H9 (cell line): ENCODE data around the gene AKIRIN2. TPM values are rescaled to one million over a fixed set of nuclear protein-coding genes. Genes with fewer than 3 reads are reported as not detected.

Experiments used
- DNase-seq: peaks from one replicate; pipeline ENCODE4 v3.0.0-alpha.2; 2017
- H2AFZ ChIP-seq: one replicate; pipeline ENCODE4 v1.6.1; 2013; ENCODE audit warnings: mild to moderate bottlenecking, low read length, control low read depth, moderate library complexity
- H2AK5ac ChIP-seq: 2 replicates; pipeline ENCODE4 v1.6.1; 2013; ENCODE audit warnings: low read length, control low read depth, mixed read lengths; ENCODE audit not compliant: insufficient read length
- H2BK120ac ChIP-seq: one replicate; pipeline ENCODE4 v1.6.1; 2013; ENCODE audit warnings: low read depth, mild to moderate bottlenecking, low read length, control low read depth, inconsistent platforms; ENCODE audit not compliant: poor library complexity, severe bottlenecking
- H2BK12ac ChIP-seq: 2 replicates; pipeline ENCODE4 v1.6.1; 2013; ENCODE audit warnings: low read length, control low read depth, mixed read lengths, low read depth; ENCODE audit not compliant: insufficient read length
- H2BK15ac ChIP-seq: 2 replicates; pipeline ENCODE4 v1.6.1; 2013; ENCODE audit warnings: low read depth, low read length, control low read depth
- H2BK20ac ChIP-seq: one replicate; pipeline ENCODE4 v1.6.1; 2013; ENCODE audit warnings: low read depth, mild to moderate bottlenecking, low read length, control low read depth, inconsistent platforms; ENCODE audit not compliant: poor library complexity, severe bottlenecking
- H2BK5ac ChIP-seq: 2 replicates; pipeline ENCODE4 v1.6.1; 2013; ENCODE audit warnings: low read length, control low read depth, mixed read lengths; ENCODE audit not compliant: insufficient read length
- H3K14ac ChIP-seq: 2 replicates; pipeline ENCODE4 v1.6.1; 2013; ENCODE audit warnings: low read length, control low read depth; ENCODE audit not compliant: insufficient read depth
- H3K18ac ChIP-seq: 2 replicates; pipeline ENCODE4 v1.6.1; 2013; ENCODE audit warnings: low read depth, mild to moderate bottlenecking, mixed read lengths, low read length, control low read depth; ENCODE audit not compliant: insufficient read length
- H3K23ac ChIP-seq: 2 replicates; pipeline ENCODE4 v1.6.1; 2013; ENCODE audit warnings: low read length, control low read depth, mixed read lengths, low read depth; ENCODE audit not compliant: insufficient read length
- H3K23me2 ChIP-seq: 2 replicates; pipeline ENCODE4 v1.6.1; 2013; ENCODE audit warnings: low read depth, mild to moderate bottlenecking, mixed read lengths, low read length, control low read depth; ENCODE audit not compliant: insufficient read length, poor library complexity, severe bottlenecking
- H3K27ac ChIP-seq: 2 replicates; pipeline ENCODE4 v1.5.1; 2013; ENCODE audit warnings: low read length, control low read depth, mixed read lengths, low read depth; ENCODE audit not compliant: insufficient read length
- H3K27me3 ChIP-seq: 2 replicates; pipeline ENCODE4 v1.6.1; 2013; ENCODE audit warnings: low read length, control low read depth, inconsistent platforms; ENCODE audit not compliant: insufficient read depth
- H3K4ac ChIP-seq: 2 replicates; pipeline ENCODE4 v1.6.1; 2013; ENCODE audit warnings: low read depth, mild to moderate bottlenecking, control low read depth, inconsistent platforms, low read length, moderate library complexity
- H3K4me1 ChIP-seq: 2 replicates; pipeline ENCODE4 v1.6.1; 2013; ENCODE audit warnings: low read length, control low read depth, inconsistent platforms; ENCODE audit not compliant: insufficient read depth
- H3K4me2 ChIP-seq: 2 replicates; pipeline ENCODE4 v1.6.1; 2013; ENCODE audit warnings: low read length, control low read depth, mixed read lengths; ENCODE audit not compliant: insufficient read length, insufficient read depth
- H3K56ac ChIP-seq: 2 replicates; pipeline ENCODE4 v1.6.1; 2013; ENCODE audit warnings: low read depth, mild to moderate bottlenecking, mixed read lengths, low read length, control low read depth; ENCODE audit not compliant: insufficient read length
- H3K79me1 ChIP-seq: 2 replicates; pipeline ENCODE4 v1.6.1; 2013; ENCODE audit warnings: low read depth, mild to moderate bottlenecking, moderate library complexity, low read length, control low read depth, inconsistent platforms; ENCODE audit not compliant: insufficient read depth, poor library complexity, severe bottlenecking
- H3K79me2 ChIP-seq: 2 replicates; pipeline ENCODE4 v1.6.1; 2013; ENCODE audit warnings: low read length, control low read depth, inconsistent platforms; ENCODE audit not compliant: insufficient read depth
- H3K9ac ChIP-seq: 2 replicates; pipeline ENCODE4 v1.6.1; 2013; ENCODE audit warnings: low read length, control low read depth, mixed read lengths; ENCODE audit not compliant: insufficient read length; ENCODE audit errors: extremely low read depth
- H3K9me3 ChIP-seq: one replicate; pipeline ENCODE4 v1.6.1; 2013; ENCODE audit warnings: low read depth, low read length, inconsistent platforms; ENCODE audit not compliant: control insufficient read depth
- H3T11ph ChIP-seq: one replicate; pipeline ENCODE4 v1.6.1; 2013; ENCODE audit warnings: mild to moderate bottlenecking, low read length, control low read depth, inconsistent platforms
- H4K20me1 ChIP-seq: one replicate; pipeline ENCODE4 v1.6.1; 2013; ENCODE audit not compliant: control insufficient read depth, insufficient read length, insufficient read depth
- H4K5ac ChIP-seq: 2 replicates; pipeline ENCODE4 v1.6.1; 2013; ENCODE audit warnings: low read depth, mild to moderate bottlenecking, mixed read lengths, low read length, control low read depth; ENCODE audit not compliant: insufficient read length
- H4K8ac ChIP-seq: replicated peaks from 2 replicates; pipeline ENCODE4 v1.6.1; 2013; ENCODE audit warnings: low read length, control low read depth, mixed read lengths, low read depth; ENCODE audit not compliant: insufficient read length
- H4K91ac ChIP-seq: 2 replicates; pipeline ENCODE4 v1.6.1; 2013; ENCODE audit warnings: low read depth, mild to moderate bottlenecking, moderate library complexity, mixed read lengths, low read length, control low read depth; ENCODE audit not compliant: insufficient read length
- H3K27ac Mint-ChIP-seq, 3 experiments: 2 replicates in 2 of 3; 3 replicates in 1 of 3; pipeline ENCODE4 v1.8.0; 2020 to 2021; ENCODE audit warnings: mixed read lengths in 3 of 3, mild to moderate bottlenecking in 1 of 3, moderate library complexity in 1 of 3
- H3K27me3 Mint-ChIP-seq: 2 replicates; pipeline ENCODE4 v1.8.0; 2021; ENCODE audit warnings: low read depth, mild to moderate bottlenecking, moderate library complexity, mixed read lengths
- H3K36me3 Mint-ChIP-seq, 3 experiments: 2 replicates in 2 of 3; 3 replicates in 1 of 3; pipeline ENCODE4 v1.8.0; 2020 to 2021; ENCODE audit warnings: low read depth in 3 of 3, mixed read lengths in 3 of 3; ENCODE audit not compliant: insufficient read depth in 1 of 3
- H3K4me1 Mint-ChIP-seq, 2 experiments: 2 replicates each; pipeline ENCODE4 v1.8.0; 2020; ENCODE audit warnings: mixed read lengths in 2 of 2
- H3K4me3 Mint-ChIP-seq, 2 experiments: 2 replicates in 1 of 2; 3 replicates in 1 of 2; pipeline ENCODE4 v1.8.0; 2020 to 2021; ENCODE audit warnings: mild to moderate bottlenecking in 2 of 2, mixed read lengths in 2 of 2, moderate library complexity in 1 of 2
- H3K9me3 Mint-ChIP-seq, 2 experiments: 2 replicates in 1 of 2; 3 replicates in 1 of 2; pipeline ENCODE4 v1.8.0; 2020; ENCODE audit warnings: mild to moderate bottlenecking in 2 of 2, mixed read lengths in 2 of 2, moderate library complexity in 1 of 2
- WGBS: extraction: QIAGEN DNeasy Blood & Tissue Kit; methylation state at CpG from one replicate; pipeline ENCODE4 v1.1.7; 2013; ENCODE audit warnings: missing lambda C conversion rate, low lambda C conversion rate, mixed read lengths; ENCODE audit not compliant: insufficient read length; ENCODE audit errors: extremely low coverage; 5-methylcytosine and 5-hydroxymethylcytosine counted together
- total RNA-seq: library from RNA; stranded (reverse); gene quantifications from 2 replicates; pipeline ENCODE4 v1.2.1, GENCODE V29; 2021
- TF ChIP-seq, protein P1 (sequence below): fragments of 200-600 bp; sonication (generic); conservative IDR thresholded peaks from 3 replicates; pipeline ENCODE4 v1.8.0; 2021; ENCODE audit warnings: antibody characterized with exemption, mild to moderate bottlenecking

Gene AKIRIN2
- total RNA-seq, 1 experiment from 2014 or later = 75.7 TPM

DNA sequence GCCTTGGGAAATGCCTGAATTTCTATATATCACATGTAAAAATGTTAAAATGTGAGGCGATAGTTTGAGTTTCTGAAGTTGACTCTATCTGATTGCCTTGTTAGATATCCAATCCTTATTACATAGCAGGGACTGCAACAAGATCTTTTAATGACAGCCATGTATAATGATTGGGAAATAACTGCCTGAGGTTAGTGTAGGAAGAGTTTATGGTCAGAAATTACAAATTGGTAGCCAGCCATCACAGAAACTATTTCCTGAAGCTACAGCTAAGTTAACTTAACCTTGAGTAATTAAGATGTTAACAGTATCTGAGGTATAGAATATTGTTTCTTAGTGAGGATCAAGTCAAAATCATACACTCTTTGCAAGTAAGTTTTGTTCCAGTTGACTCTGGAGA lies 41.0 kb downstream of the AKIRIN2 start:
- Histone ChIP-seq H4K5ac (no peak overlapping the region), H3K23me2 (no peaks in the 10 kb centered on the region), H2BK120ac (no peak overlapping the region), H4K91ac (no peak overlapping the region), H2AFZ (no peak overlapping the region), H3K79me1 (no peaks in the 10 kb centered on the region), H3K4me2 (no peak overlapping the region), H3K27me3 (no peaks in the 10 kb centered on the region), H3K27ac (no peak overlapping the region), H3K9me3 (no peaks in the 10 kb centered on the region), H3K4me1 (no peaks in the 10 kb centered on the region), H2AK5ac (no peak overlapping the region), H3K18ac (no peak overlapping the region), H2BK12ac (no peak overlapping the region), H3K56ac (no peak overlapping the region), H2BK5ac (no peak overlapping the region), H3K79me2 (no peaks in the 10 kb centered on the region), H3K14ac (no peak overlapping the region), H3K23ac (no peak overlapping the region), H4K8ac (no peak overlapping the region), H4K20me1 (no peaks in the 10 kb centered on the region), H2BK15ac (no peak overlapping the region), H3K9ac (no peak overlapping the region), H2BK20ac (no peak overlapping the region), H3K4ac (no peak overlapping the region), H3T11ph (no peak overlapping the region)
- no peak for DNase-seq
- no peaks in the 10 kb centered on the region for H3K4me1 Mint-ChIP-seq
- peaks cover 21 to 67% (median 59%) of the 10 kb centered on the region in 3 experiments for H3K36me3 Mint-ChIP-seq
- H3K27me3 Mint-ChIP-seq = no peaks in the 10 kb centered on the region; the same call in 1 of the 2 replicates
- no peak overlapping the region for H3K27ac Mint-ChIP-seq
- H3K9me3 Mint-ChIP-seq = no peaks in the 10 kb centered on the region
- TF ChIP-seq, protein P1, sequence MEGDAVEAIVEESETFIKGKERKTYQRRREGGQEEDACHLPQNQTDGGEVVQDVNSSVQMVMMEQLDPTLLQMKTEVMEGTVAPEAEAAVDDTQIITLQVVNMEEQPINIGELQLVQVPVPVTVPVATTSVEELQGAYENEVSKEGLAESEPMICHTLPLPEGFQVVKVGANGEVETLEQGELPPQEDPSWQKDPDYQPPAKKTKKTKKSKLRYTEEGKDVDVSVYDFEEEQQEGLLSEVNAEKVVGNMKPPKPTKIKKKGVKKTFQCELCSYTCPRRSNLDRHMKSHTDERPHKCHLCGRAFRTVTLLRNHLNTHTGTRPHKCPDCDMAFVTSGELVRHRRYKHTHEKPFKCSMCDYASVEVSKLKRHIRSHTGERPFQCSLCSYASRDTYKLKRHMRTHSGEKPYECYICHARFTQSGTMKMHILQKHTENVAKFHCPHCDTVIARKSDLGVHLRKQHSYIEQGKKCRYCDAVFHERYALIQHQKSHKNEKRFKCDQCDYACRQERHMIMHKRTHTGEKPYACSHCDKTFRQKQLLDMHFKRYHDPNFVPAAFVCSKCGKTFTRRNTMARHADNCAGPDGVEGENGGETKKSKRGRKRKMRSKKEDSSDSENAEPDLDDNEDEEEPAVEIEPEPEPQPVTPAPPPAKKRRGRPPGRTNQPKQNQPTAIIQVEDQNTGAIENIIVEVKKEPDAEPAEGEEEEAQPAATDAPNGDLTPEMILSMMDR = no peak
- no CpG with 5 or more reads among the region's 1 CpG for WGBS
- no peak overlapping the region for H3K4me3 Mint-ChIP-seq
